Keratinocyte (primary cell): ENCODE measurements around the gene SEC24D. TPM values are rescaled to one million over a fixed set of nuclear protein-coding genes. Genes with fewer than 3 reads are reported as not detected.

Experiments used
- DNase-seq: peaks from one replicate; pipeline ENCODE4 v3.0.0-alpha.2; 2011; ENCODE audit warnings: low read depth, missing footprints, low spot score
- FAIRE-seq: peaks from 2 replicates; lab custom pipeline; 2011; peaks lifted over from hg19 to GRCh38; lab: Jason Lieb, UNC
- H2AFZ ChIP-seq: 2 replicates; pipeline ENCODE4 v1.6.0; 2012; ENCODE audit warnings: low read length, control low read depth, inconsistent platforms; ENCODE audit not compliant: control insufficient read depth
- H3K27ac ChIP-seq: 2 replicates; pipeline ENCODE4 v1.5.1; 2011; ENCODE audit warnings: low read length; ENCODE audit not compliant: control insufficient read depth, insufficient read depth
- H3K27me3 ChIP-seq: 3 replicates; pipeline ENCODE4 v1.6.0; 2011; ENCODE audit warnings: low read length; ENCODE audit not compliant: control insufficient read depth, insufficient read depth; ENCODE audit errors: extremely low read depth
- H3K36me3 ChIP-seq, 2 experiments: 2 replicates in 1 of 2; 3 replicates in 1 of 2; pipeline ENCODE4 v1.5.1; 2011; ENCODE audit warnings: low read length in 2 of 2, mild to moderate bottlenecking in 1 of 2; ENCODE audit not compliant: control insufficient read depth in 2 of 2, insufficient read depth in 2 of 2; ENCODE audit errors: extremely low read depth in 1 of 2
- H3K4me1 ChIP-seq: 3 replicates; pipeline ENCODE4 v1.5.1; 2011; ENCODE audit warnings: low read length; ENCODE audit not compliant: control insufficient read depth, insufficient read depth; ENCODE audit errors: extremely low read depth
- H3K4me2 ChIP-seq: 3 replicates; pipeline ENCODE4 v1.6.0; 2011; ENCODE audit warnings: low read depth, low read length; ENCODE audit not compliant: control insufficient read depth, insufficient read depth; ENCODE audit errors: extremely low read depth
- H3K4me3 ChIP-seq, 3 experiments: fragments of 200-600 bp in 1 of 3; sonication (generic) in 1 of 3; 2 replicates in 2 of 3; 3 replicates in 1 of 3; pipeline ENCODE4 v1.5.1; 2011 to 2016; ENCODE audit warnings: low read length in 3 of 3, mild to moderate bottlenecking in 3 of 3, control low read depth in 2 of 3, inconsistent platforms in 1 of 3, low read depth in 1 of 3, mixed read lengths in 1 of 3, mixed run types in 1 of 3, moderate library complexity in 1 of 3; ENCODE audit not compliant: control insufficient read depth in 2 of 3, insufficient read depth in 2 of 3; ENCODE audit errors: extremely low read depth in 1 of 3
- H3K79me2 ChIP-seq: 2 replicates; pipeline ENCODE4 v1.6.0; 2012; ENCODE audit warnings: low read length; ENCODE audit not compliant: control insufficient read depth, insufficient read depth
- H3K9ac ChIP-seq: 3 replicates; pipeline ENCODE4 v1.6.0; 2011; ENCODE audit warnings: low read length; ENCODE audit not compliant: control insufficient read depth, insufficient read depth; ENCODE audit errors: extremely low read depth
- H3K9me1 ChIP-seq: 3 replicates; pipeline ENCODE4 v1.6.0; 2011; ENCODE audit warnings: low read length; ENCODE audit not compliant: control insufficient read depth, insufficient read depth; ENCODE audit errors: extremely low read depth
- H3K9me3 ChIP-seq: 2 replicates; pipeline ENCODE4 v1.5.1; 2012; ENCODE audit warnings: low read depth, low read length; ENCODE audit not compliant: control insufficient read depth
- H4K20me1 ChIP-seq: 3 replicates; pipeline ENCODE4 v1.6.0; 2011; ENCODE audit warnings: low read length; ENCODE audit not compliant: control insufficient read depth, insufficient read depth; ENCODE audit errors: extremely low read depth
- EZH2 ChIP-seq: IDR thresholded peaks from one replicate; pipeline ENCODE4 v1.6.1; 2012; ENCODE audit warnings: inconsistent platforms, mild to moderate bottlenecking, low read length, moderate library complexity
- dilution Hi-C: fragments of 300-500 bp; cut with MboI; formaldehyde crosslinking; loops from one replicate; pipeline ENCODE4 v1.7.0; 2020; ENCODE audit warnings: low sequenced_read_pairs; ENCODE audit not compliant: extremely low pct_ligation_motif_present
- polyA plus RNA-seq, 5 experiments: library from polyadenylated mRNA; depleted of rRNA in 3 of 5; stranded (reverse) in 3 of 5; stranded (forward) in 1 of 5; unstranded in 1 of 5; fragments of >200 nt; gene quantifications; 1 replicate in 1 of 5; 2 replicates in 3 of 5; 3 replicates in 1 of 5; pipeline versions ENCODE4 v1.2.1 to v1.2.3, GENCODE V29; 2011 to 2012; ENCODE audit warnings: missing spikeins in 2 of 5, low read depth in 1 of 5, low replicate concordance in 1 of 5
- TF ChIP-seq, protein P1 (sequence below), 3 experiments: IDR thresholded peaks in 1 of 3; conservative IDR thresholded peaks in 1 of 3; optimal IDR thresholded peaks in 1 of 3; 2 replicates in 2 of 3; 3 replicates in 1 of 3; pipeline versions ENCODE3 to v1.5.1; 2011; ENCODE audit warnings: low read length in 3 of 3, mild to moderate bottlenecking in 3 of 3, moderate library complexity in 2 of 3, control low read depth in 1 of 3, inconsistent platforms in 1 of 3; ENCODE audit not compliant: insufficient read depth in 2 of 3; ENCODE audit errors: extremely low read depth in 1 of 3

SEC24D gene
- polyA plus RNA-seq, 1 donor (not counting 4 experiments of a cell fraction or from before 2014, with no cell fraction given), result 24.9 TPM

DNA sequence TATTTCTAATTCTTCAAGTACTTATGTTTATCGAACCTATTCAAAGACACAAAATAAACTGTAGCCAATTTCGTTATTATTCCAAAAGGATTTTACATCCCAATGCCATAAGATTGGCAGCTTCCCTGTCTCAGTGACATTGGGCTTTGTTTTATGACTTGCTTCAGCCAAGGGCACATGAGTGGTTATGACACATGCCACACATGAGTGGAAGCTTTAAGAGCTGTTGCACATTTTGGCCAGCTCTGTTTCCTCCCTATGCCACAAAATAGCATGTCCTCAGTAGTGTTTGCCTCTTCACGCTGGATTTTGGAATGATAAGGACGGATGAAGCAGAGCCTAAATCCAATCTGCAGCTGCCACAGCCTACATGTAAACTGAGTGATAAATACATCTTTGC lies 21.9 kb downstream of the SEC24D start:
- no peak for TF ChIP-seq EZH2
- TF ChIP-seq, protein P1, sequence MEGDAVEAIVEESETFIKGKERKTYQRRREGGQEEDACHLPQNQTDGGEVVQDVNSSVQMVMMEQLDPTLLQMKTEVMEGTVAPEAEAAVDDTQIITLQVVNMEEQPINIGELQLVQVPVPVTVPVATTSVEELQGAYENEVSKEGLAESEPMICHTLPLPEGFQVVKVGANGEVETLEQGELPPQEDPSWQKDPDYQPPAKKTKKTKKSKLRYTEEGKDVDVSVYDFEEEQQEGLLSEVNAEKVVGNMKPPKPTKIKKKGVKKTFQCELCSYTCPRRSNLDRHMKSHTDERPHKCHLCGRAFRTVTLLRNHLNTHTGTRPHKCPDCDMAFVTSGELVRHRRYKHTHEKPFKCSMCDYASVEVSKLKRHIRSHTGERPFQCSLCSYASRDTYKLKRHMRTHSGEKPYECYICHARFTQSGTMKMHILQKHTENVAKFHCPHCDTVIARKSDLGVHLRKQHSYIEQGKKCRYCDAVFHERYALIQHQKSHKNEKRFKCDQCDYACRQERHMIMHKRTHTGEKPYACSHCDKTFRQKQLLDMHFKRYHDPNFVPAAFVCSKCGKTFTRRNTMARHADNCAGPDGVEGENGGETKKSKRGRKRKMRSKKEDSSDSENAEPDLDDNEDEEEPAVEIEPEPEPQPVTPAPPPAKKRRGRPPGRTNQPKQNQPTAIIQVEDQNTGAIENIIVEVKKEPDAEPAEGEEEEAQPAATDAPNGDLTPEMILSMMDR (optimal IDR thresholded peaks at IDR 0.05 in 1 of 3, IDR thresholded peaks at IDR 0.05 in 1 of 3, conservative IDR thresholded peaks at IDR 0.05 in 1 of 3; ENCODE audit: extremely low read depth in 1 of 3, insufficient read depth in 2 of 3, low read length in 3 of 3), result no peak
- H4K20me1 ChIP-seq, result no peaks in the 10 kb centered on the region
- no peaks in the 10 kb centered on the region for H3K9me1 ChIP-seq
- H3K79me2 ChIP-seq, result peaks cover 1% of the 10 kb centered on the region
- dilution Hi-C loops, result no loop called here
- H3K4me1 ChIP-seq, result no peaks in the 10 kb centered on the region
- no peaks in the 10 kb centered on the region for H3K27me3 ChIP-seq
- H3K4me3 ChIP-seq, result no peak overlapping the region
- no peak overlapping the region for H3K9ac ChIP-seq
- H3K4me2 ChIP-seq, result no peak overlapping the region
- H3K9me3 ChIP-seq, result no peaks in the 10 kb centered on the region
- no peak overlapping the region for H2AFZ ChIP-seq
- peaks cover 29 to 44% of the 10 kb centered on the region in 2 experiments for H3K36me3 ChIP-seq
- FAIRE-seq, result no peak
- H3K27ac ChIP-seq, result no peak overlapping the region
- no peak for DNase-seq

DNA sequence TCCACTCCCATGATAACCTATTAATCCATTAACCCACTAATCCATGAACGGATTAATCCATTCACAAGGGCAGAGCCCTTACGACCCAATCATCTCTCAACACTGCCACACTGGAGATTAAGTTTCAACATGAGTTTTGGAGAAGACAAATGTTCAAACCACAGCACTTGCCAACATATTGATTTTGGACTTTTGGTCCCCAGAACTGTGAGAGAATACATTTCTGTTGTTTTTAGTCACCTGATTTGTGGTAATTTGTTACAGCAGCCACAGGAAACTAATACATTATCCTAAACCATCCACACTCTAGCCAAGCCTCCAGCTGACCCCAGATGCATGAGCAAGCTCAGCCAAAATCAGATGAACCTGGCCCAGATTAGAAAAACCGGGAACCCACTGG lies 22.4 kb downstream of the SEC24D start:
- Histone ChIP-seq H3K9me3 (no peaks in the 10 kb centered on the region), H3K9me1 (no peaks in the 10 kb centered on the region), H3K9ac (no peak overlapping the region), H2AFZ (no peak overlapping the region), H3K27me3 (no peaks in the 10 kb centered on the region), H3K36me3 (peaks cover 29 to 44% of the 10 kb centered on the region in 2 experiments), H4K20me1 (no peaks in the 10 kb centered on the region), H3K79me2 (peaks cover 1% of the 10 kb centered on the region), H3K27ac (no peak overlapping the region), H3K4me3 (no peak overlapping the region), H3K4me2 (no peak overlapping the region), H3K4me1 (no peaks in the 10 kb centered on the region)
- no peak for DNase-seq
- dilution Hi-C loops, result no loop called here
- no peak for FAIRE-seq
- TF ChIP-seq, protein P1 (optimal IDR thresholded peaks at IDR 0.05 in 1 of 3, IDR thresholded peaks at IDR 0.05 in 1 of 3, conservative IDR thresholded peaks at IDR 0.05 in 1 of 3; ENCODE audit: extremely low read depth in 1 of 3, insufficient read depth in 2 of 3, low read length in 3 of 3), result no peak
- no peak for TF ChIP-seq EZH2
